Measurements from ENCODE around the gene EHMT1. TPM values are rescaled to one million over a fixed set of nuclear protein-coding genes. Genes with fewer than 3 reads are reported as not detected.
A peak's percentile ranks its signal among the peaks of the same experiment; 100 is the strongest.

EHMT1 gene
- total and polyA plus RNA-seq, 10 of the 15 experiments (the other 5 are each of a cell fraction or from before 2014, with no cell fraction given), result 2.9 to 100 (median 48.1) TPM

DNA sequence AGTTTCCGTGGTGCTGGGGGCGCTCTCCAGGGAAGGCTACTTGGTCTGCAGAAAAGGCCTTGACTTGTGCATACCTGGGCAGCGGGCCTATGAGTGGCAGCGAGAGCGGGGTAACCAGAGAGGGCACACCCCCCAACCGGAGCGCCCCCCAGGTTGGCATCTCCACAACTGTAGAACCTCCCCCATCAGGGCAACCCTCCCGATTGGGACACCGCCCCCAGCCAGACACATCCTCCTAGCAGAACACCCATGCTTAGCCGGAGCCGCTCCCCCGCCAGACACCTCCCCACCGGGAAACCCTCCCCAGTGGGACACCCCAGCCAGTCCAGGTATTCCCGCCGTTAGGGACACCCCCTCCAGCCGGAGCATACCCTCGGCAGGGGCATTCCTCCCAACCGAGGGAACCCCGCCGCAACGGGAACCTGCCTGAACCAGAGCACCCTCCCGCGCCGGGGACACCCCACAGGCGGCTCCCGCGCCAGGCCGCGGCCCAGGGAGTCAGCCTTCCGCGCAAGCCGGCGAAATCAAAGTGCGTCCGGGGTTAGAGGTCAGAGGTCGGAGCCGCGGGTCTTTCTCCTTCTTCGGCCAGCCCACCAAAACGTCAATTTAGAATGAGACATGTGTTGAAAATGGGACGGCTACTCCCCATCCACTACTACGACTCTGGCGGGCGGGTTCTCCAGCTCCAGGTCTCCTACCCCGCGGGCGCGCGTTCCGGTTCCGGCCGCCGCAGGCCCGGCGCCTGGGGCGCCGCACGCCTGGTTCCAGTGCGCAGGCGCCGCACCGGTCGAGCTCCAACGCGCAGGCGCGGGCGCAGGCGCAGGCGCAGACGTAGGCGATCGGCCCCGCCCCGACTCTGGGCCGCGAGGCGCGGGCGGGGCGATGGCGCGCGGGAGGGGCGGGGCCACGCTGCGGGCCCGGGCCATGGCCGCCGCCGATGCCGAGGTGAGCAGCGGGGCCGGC, at the start of gene EHMT1 (continued):
- TF ChIP-seq, protein P1, sequence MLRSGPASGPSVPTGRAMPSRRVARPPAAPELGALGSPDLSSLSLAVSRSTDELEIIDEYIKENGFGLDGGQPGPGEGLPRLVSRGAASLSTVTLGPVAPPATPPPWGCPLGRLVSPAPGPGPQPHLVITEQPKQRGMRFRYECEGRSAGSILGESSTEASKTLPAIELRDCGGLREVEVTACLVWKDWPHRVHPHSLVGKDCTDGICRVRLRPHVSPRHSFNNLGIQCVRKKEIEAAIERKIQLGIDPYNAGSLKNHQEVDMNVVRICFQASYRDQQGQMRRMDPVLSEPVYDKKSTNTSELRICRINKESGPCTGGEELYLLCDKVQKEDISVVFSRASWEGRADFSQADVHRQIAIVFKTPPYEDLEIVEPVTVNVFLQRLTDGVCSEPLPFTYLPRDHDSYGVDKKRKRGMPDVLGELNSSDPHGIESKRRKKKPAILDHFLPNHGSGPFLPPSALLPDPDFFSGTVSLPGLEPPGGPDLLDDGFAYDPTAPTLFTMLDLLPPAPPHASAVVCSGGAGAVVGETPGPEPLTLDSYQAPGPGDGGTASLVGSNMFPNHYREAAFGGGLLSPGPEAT (IDR thresholded peaks at IDR 0.05; ENCODE audit: low read depth), result peak; percentile 67; the same call in 1 of the 2 replicates
- TF ChIP-seq CREM (IDR thresholded peaks at IDR 0.05; ENCODE audit: low read depth), result peak; percentile 71
- TF ChIP-seq, protein P2, sequence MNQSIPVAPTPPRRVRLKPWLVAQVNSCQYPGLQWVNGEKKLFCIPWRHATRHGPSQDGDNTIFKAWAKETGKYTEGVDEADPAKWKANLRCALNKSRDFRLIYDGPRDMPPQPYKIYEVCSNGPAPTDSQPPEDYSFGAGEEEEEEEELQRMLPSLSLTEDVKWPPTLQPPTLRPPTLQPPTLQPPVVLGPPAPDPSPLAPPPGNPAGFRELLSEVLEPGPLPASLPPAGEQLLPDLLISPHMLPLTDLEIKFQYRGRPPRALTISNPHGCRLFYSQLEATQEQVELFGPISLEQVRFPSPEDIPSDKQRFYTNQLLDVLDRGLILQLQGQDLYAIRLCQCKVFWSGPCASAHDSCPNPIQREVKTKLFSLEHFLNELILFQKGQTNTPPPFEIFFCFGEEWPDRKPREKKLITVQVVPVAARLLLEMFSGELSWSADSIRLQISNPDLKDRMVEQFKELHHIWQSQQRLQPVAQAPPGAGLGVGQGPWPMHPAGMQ (IDR thresholded peaks at IDR 0.05; ENCODE audit: borderline replicate concordance), result no peak
- peak; percentile 27; the same call in 1 of the 2 replicates for TF ChIP-seq NFIC (IDR thresholded peaks at IDR 0.05; ENCODE audit: low read depth, low read length)
- no peak; the same call in 1 of the 2 replicates for TF ChIP-seq MAX (IDR thresholded peaks at IDR 0.05; ENCODE audit: low read depth, low read length)
- peak; percentile 92; the same call in 1 of the 2 replicates for TF ChIP-seq RB1 (IDR thresholded peaks at IDR 0.05; ENCODE audit: borderline replicate concordance)
- peak; percentile 72; the same call in 1 of the 2 replicates for TF ChIP-seq MTA3 (IDR thresholded peaks at IDR 0.05; ENCODE audit: borderline replicate concordance, low read length)
- TF ChIP-seq CREB1 (IDR thresholded peaks at IDR 0.05; ENCODE audit: low read depth), result peak; percentile 86
- no peak for TF ChIP-seq NFXL1 (IDR thresholded peaks at IDR 0.05; ENCODE audit: borderline replicate concordance)
- TF ChIP-seq YBX1 (IDR thresholded peaks at IDR 0.05), result no peak
- TF ChIP-seq NKRF (conservative IDR thresholded peaks at IDR 0.05), result peak; percentile 89
- TF ChIP-seq RELA (IDR thresholded peaks at IDR 0.05; ENCODE audit: borderline replicate concordance, partially characterized antibody), result peak; percentile 55
- 0 out of 2 replicates have a peak, but pooled peaks have one; percentile 25 for TF ChIP-seq SIN3A (IDR thresholded peaks at IDR 0.05; ENCODE audit: low read depth, low read length)
- TF ChIP-seq NR2C1 (IDR thresholded peaks at IDR 0.05), result peak; percentile 100
- 0 out of 2 replicates have a peak, but pooled peaks have one; percentile 50 for TF ChIP-seq CHD2 (IDR thresholded peaks at IDR 0.05; ENCODE audit: borderline replicate concordance, low read depth, low read length)
- TF ChIP-seq SMAD5 (IDR thresholded peaks at IDR 0.05; ENCODE audit: low read depth), result no peak
- TF ChIP-seq GATAD2B (conservative IDR thresholded peaks at IDR 0.05; ENCODE audit: low read depth), result 0 out of 2 replicates have a peak, but pooled peaks have one; percentile 68
- TF ChIP-seq RAD51 (IDR thresholded peaks at IDR 0.05), result no peak
- peak; percentile 66 for TF ChIP-seq KLF5 (IDR thresholded peaks at IDR 0.05; ENCODE audit: partially characterized antibody)
- TF ChIP-seq ZBTB4 (CRISPR knock-in tag; IDR thresholded peaks at IDR 0.05), result no peak
- TF ChIP-seq MTA2 (IDR thresholded peaks at IDR 0.05; ENCODE audit: low read depth), result peak; percentile 97

All from GM12878 (cell line).